Liver (tissue), 9 donors: ENCODE results near the gene NAT14. TPM values are rescaled to one million over a fixed set of nuclear protein-coding genes. Genes with fewer than 3 reads are reported as not detected.

ENCODE experiments used
- DNase-seq: peaks from one replicate; pipeline ENCODE4 v3.0.0-alpha.2; 2017; ENCODE audit warnings: low spot score
- H3K27ac ChIP-seq, 2 donors: one replicate each; pipeline ENCODE4 v1.7.0; 2013; ENCODE audit warnings: inconsistent platforms in 2 of 2, low read length in 2 of 2, control low read depth in 1 of 2, low read depth in 1 of 2, mild to moderate bottlenecking in 1 of 2
- H3K27me3 ChIP-seq, 4 donors: one replicate each; pipeline versions ENCODE4 v1.6.1 to v1.7.0; 2013; ENCODE audit warnings: low read length in 3 of 4, inconsistent platforms in 1 of 4, mild to moderate bottlenecking in 1 of 4, moderate library complexity in 1 of 4; ENCODE audit not compliant: control insufficient read depth in 4 of 4, insufficient read depth in 4 of 4
- H3K36me3 ChIP-seq, 4 donors: one replicate each; pipeline versions ENCODE4 v1.6.1 to v1.7.0; 2013; ENCODE audit warnings: low read length in 3 of 4, mild to moderate bottlenecking in 3 of 4, low read depth in 1 of 4, moderate library complexity in 1 of 4; ENCODE audit not compliant: control insufficient read depth in 4 of 4, insufficient read depth in 3 of 4
- H3K4me1 ChIP-seq, 4 donors: one replicate each; pipeline versions ENCODE4 v1.6.1 to v1.7.0; 2013; ENCODE audit warnings: low read length in 3 of 4, mild to moderate bottlenecking in 3 of 4, moderate library complexity in 1 of 4; ENCODE audit not compliant: control insufficient read depth in 4 of 4, insufficient read depth in 4 of 4
- H3K4me3 ChIP-seq, 3 donors: one replicate each; pipeline versions ENCODE4 v1.6.1 to v1.7.0; 2013; ENCODE audit warnings: low read length in 3 of 3, control low read depth in 1 of 3, low read depth in 1 of 3, mild to moderate bottlenecking in 1 of 3
- H3K9ac ChIP-seq, 2 donors: one replicate each; pipeline ENCODE4 v1.7.0; 2013; ENCODE audit warnings: low read length in 2 of 2, mild to moderate bottlenecking in 2 of 2, moderate library complexity in 2 of 2, control low read depth in 1 of 2, low read depth in 1 of 2
- H3K9me3 ChIP-seq, 4 donors: one replicate each; pipeline versions ENCODE4 v1.6.1 to v1.7.0; 2013; ENCODE audit warnings: low read length in 3 of 4; ENCODE audit not compliant: control insufficient read depth in 4 of 4
- ATF3 ChIP-seq: IDR thresholded peaks from 2 replicates; pipeline ENCODE4 v1.6.1; 2016; ENCODE audit warnings: antibody characterized with exemption
- CTCF ChIP-seq: fragments of 150-350 bp; IDR thresholded peaks from 2 replicates; pipeline ENCODE4 v1.5.1; 2017; ENCODE audit warnings: improper control_type of control experiment, low read depth, low read length; ENCODE audit not compliant: missing input control
- EGR1 ChIP-seq, 2 donors: IDR thresholded peaks; 2 replicates each; pipeline ENCODE4 v1.6.1; 2016 to 2018; ENCODE audit warnings: antibody characterized with exemption in 2 of 2, low read depth in 2 of 2
- FOXA1 ChIP-seq: IDR thresholded peaks from 2 replicates; pipeline ENCODE4 v1.6.1; 2016; ENCODE audit warnings: antibody characterized with exemption
- GABPA ChIP-seq, 2 donors: IDR thresholded peaks in 1 of 2; conservative IDR thresholded peaks in 1 of 2; 2 replicates each; pipeline ENCODE4 v1.6.1; 2016; ENCODE audit warnings: antibody characterized with exemption in 2 of 2, mild to moderate bottlenecking in 1 of 2, moderate library complexity in 1 of 2
- HNF4G ChIP-seq: IDR thresholded peaks from 2 replicates; pipeline ENCODE4 v1.6.1; 2016; ENCODE audit warnings: antibody characterized with exemption
- JUND ChIP-seq, 2 donors: IDR thresholded peaks; 2 replicates each; pipeline ENCODE4 v1.6.1; 2016; ENCODE audit warnings: antibody characterized with exemption in 2 of 2
- MAX ChIP-seq: IDR thresholded peaks from 2 replicates; pipeline ENCODE4 v1.6.1; 2016; ENCODE audit warnings: antibody characterized with exemption
- NR2F2 ChIP-seq: IDR thresholded peaks from 2 replicates; pipeline ENCODE4 v1.6.1; 2016; ENCODE audit warnings: antibody characterized with exemption
- RAD21 ChIP-seq, 2 donors: IDR thresholded peaks; 2 replicates each; pipeline ENCODE4 v1.6.1; 2016; ENCODE audit warnings: antibody characterized with exemption in 2 of 2, mild to moderate bottlenecking in 2 of 2
- REST ChIP-seq: IDR thresholded peaks from 2 replicates; pipeline ENCODE4 v1.6.1; 2016; ENCODE audit warnings: antibody characterized with exemption, mild to moderate bottlenecking
- RXRA ChIP-seq, 2 donors: IDR thresholded peaks; 2 replicates each; pipeline ENCODE4 v1.6.1; 2017 to 2018; ENCODE audit warnings: antibody characterized with exemption in 2 of 2, mild to moderate bottlenecking in 1 of 2
- SP1 ChIP-seq: IDR thresholded peaks from 2 replicates; pipeline ENCODE4 v1.6.1; 2018; ENCODE audit warnings: antibody characterized with exemption, mild to moderate bottlenecking
- TAF1 ChIP-seq: conservative IDR thresholded peaks from 2 replicates; pipeline ENCODE4 v1.6.1; 2016; ENCODE audit warnings: antibody characterized with exemption, mild to moderate bottlenecking
- YY1 ChIP-seq: IDR thresholded peaks from 2 replicates; pipeline ENCODE4 v1.6.1; 2016; ENCODE audit warnings: antibody characterized with exemption, mild to moderate bottlenecking
- ZBTB33 ChIP-seq: IDR thresholded peaks from 2 replicates; pipeline ENCODE4 v1.6.1; 2016; ENCODE audit warnings: antibody characterized with exemption
- whole genome bisulfite sequencing: extraction: QIAGEN DNeasy Blood & Tissue Kit; methylation state at CpG from one replicate; pipeline ENCODE4 v1.1.7; 2013; 5-methylcytosine and 5-hydroxymethylcytosine counted together
- polyA plus RNA-seq, 2 donors: library from polyadenylated mRNA; stranded (reverse) in 1 of 2; unstranded in 1 of 2; fragments of 200-250 nt in 1 of 2; fragments of >200 nt in 1 of 2; fragmentation: Nextera tagmentation in 1 of 2; extraction: Ambion mirVana in 1 of 2; gene quantifications; one replicate each; pipeline versions ENCODE4 v1.2.1 to v1.2.3, GENCODE V29; 2013 to 2015
- total RNA-seq, 2 donors: library from RNA; depleted of rRNA; stranded (reverse); fragments of >200 nt; gene quantifications; one replicate each; pipeline ENCODE4 v1.2.3, GENCODE V29; 2014
- donor health status: healthy.
- donor health status: healthy.
- donor health status: healthy.
- donor health status: healthy.
- donor health status: healthy.

NAT14 gene
- total and polyA plus RNA-seq, 4 donors = 1.4 to 3.7 (median 3.0) TPM

- TF ChIP-seq CTCF (no peak), SP1 (no peak), ATF3 (no peak), RAD21 (IDR thresholded peaks at IDR 0.05) (no peak), REST (no peak), JUND (IDR thresholded peaks at IDR 0.05) (no peak), MAX (no peak), HNF4G (no peak)
- Histone ChIP-seq H3K9ac (no peak overlapping the region), H3K27me3 (peaks cover 11 to 20% (median 14%) of the 10 kb centered on the region in 4 donors), H3K36me3 (no peaks in the 10 kb centered on the region), H3K4me1 (peaks cover 0 to 3% (median 1%) of the 10 kb centered on the region in 4 donors), H3K27ac (no peak overlapping the region), H3K4me3 (no peak overlapping the region), H3K9me3 (peaks cover 0 to 2% (median 1%) of the 10 kb centered on the region in 4 donors)
- peak; percentile 82 for DNase-seq
- WGBS = 4% methylated on average over 39 of the region's 39 CpGs
Observed at GRCh38 chr19:55441692-55442321, 43.2 kb upstream of the NAT14 start.

GRCh38 chr19:55442372-55442961 lies 42.5 kb upstream of the NAT14 start:
- TF ChIP-seq RXRA (IDR thresholded peaks at IDR 0.05) (no peak), REST (no peak), YY1 (no peak), TAF1 (no peak), EGR1 (IDR thresholded peaks at IDR 0.05; ENCODE audit: low read depth in 2 of 2) (no peak), FOXA1 (no peak), ATF3 (no peak), HNF4G (no peak), SP1 (no peak), ZBTB33 (no peak), GABPA (IDR thresholded peaks at IDR 0.05 in 1 of 2, conservative IDR thresholded peaks at IDR 0.05 in 1 of 2) (no peak), NR2F2 (no peak)
- no peak overlapping the region for H3K9ac ChIP-seq
- H3K9me3 ChIP-seq = peaks cover 0 to 2% (median 1%) of the 10 kb centered on the region in 4 donors
- H3K27me3 ChIP-seq = peaks cover 11 to 18% (median 14%) of the 10 kb centered on the region in 4 donors
- no peaks in the 10 kb centered on the region for H3K36me3 ChIP-seq
- H3K4me1 ChIP-seq = peaks cover 0 to 3% (median 1%) of the 10 kb centered on the region in 4 donors
- no peak for DNase-seq
- WGBS = 2% methylated on average over 72 of the region's 72 CpGs
- no peak overlapping the region for H3K27ac ChIP-seq
- no peak overlapping the region for H3K4me3 ChIP-seq
